ENCODE results near the gene THRB.

Gene THRB

GRCh38 chr3:24184528-24185176, 310.0 kb downstream of the THRB start:
- no peak for DNase-seq (ENCODE audit: extremely low read depth, insufficient read length)
- no peak for TF ChIP-seq CTCF (IDR thresholded peaks at IDR 0.05; ENCODE audit: insufficient read depth, low read length, poor library complexity, severe bottlenecking)
- Histone ChIP-seq H3K36me3 (ENCODE audit: control insufficient read depth, insufficient read depth, low read length) (no peaks in the 10 kb centered on the region), H3K4me3 (replicated peaks; ENCODE audit: low read depth, low read length) (no peak overlapping the region), H3K27me3 (replicated peaks; ENCODE audit: control insufficient read depth, insufficient read depth, low read length) (no peaks in the 10 kb centered on the region)

- H3K4me3 ChIP-seq (replicated peaks; ENCODE audit: low read depth, low read length): no peak overlapping the region
- no peaks in the 10 kb centered on the region for H3K36me3 ChIP-seq (ENCODE audit: control insufficient read depth, insufficient read depth, low read length)
- H3K27me3 ChIP-seq (replicated peaks; ENCODE audit: control insufficient read depth, insufficient read depth, low read length): no peaks in the 10 kb centered on the region
- no peak for DNase-seq (ENCODE audit: extremely low read depth, insufficient read length)
- no peak for TF ChIP-seq CTCF (IDR thresholded peaks at IDR 0.05; ENCODE audit: insufficient read depth, low read length, poor library complexity, severe bottlenecking)
Observed at GRCh38 chr3:24182756-24183155, 311.9 kb downstream of the THRB start.

GRCh38 chr3:24181256-24181655, 313.4 kb downstream of the THRB start:
- TF ChIP-seq CTCF (IDR thresholded peaks at IDR 0.05; ENCODE audit: insufficient read depth, low read length, poor library complexity, severe bottlenecking): no peak
- no peaks in the 10 kb centered on the region for H3K27me3 ChIP-seq (replicated peaks; ENCODE audit: control insufficient read depth, insufficient read depth, low read length)
- no peaks in the 10 kb centered on the region for H3K36me3 ChIP-seq (ENCODE audit: control insufficient read depth, insufficient read depth, low read length)
- no peak for DNase-seq (ENCODE audit: extremely low read depth, insufficient read length)
- H3K4me3 ChIP-seq (replicated peaks; ENCODE audit: low read depth, low read length): no peak overlapping the region

GRCh38 chr3:24180616-24181015, 314.0 kb downstream of the THRB start:
- no peak overlapping the region for H3K4me3 ChIP-seq (replicated peaks; ENCODE audit: low read depth, low read length)
- H3K36me3 ChIP-seq (ENCODE audit: control insufficient read depth, insufficient read depth, low read length): no peaks in the 10 kb centered on the region
- no peak for DNase-seq (ENCODE audit: extremely low read depth, insufficient read length)
- no peak for TF ChIP-seq CTCF (IDR thresholded peaks at IDR 0.05; ENCODE audit: insufficient read depth, low read length, poor library complexity, severe bottlenecking)
- H3K27me3 ChIP-seq (replicated peaks; ENCODE audit: control insufficient read depth, insufficient read depth, low read length): no peaks in the 10 kb centered on the region

GRCh38 chr3:24177201-24177600, 317.4 kb downstream of the THRB start:
- no peak for TF ChIP-seq CTCF (IDR thresholded peaks at IDR 0.05; ENCODE audit: insufficient read depth, low read length, poor library complexity, severe bottlenecking)
- H3K27me3 ChIP-seq (replicated peaks; ENCODE audit: control insufficient read depth, insufficient read depth, low read length): no peaks in the 10 kb centered on the region
- H3K4me3 ChIP-seq (replicated peaks; ENCODE audit: low read depth, low read length): no peak overlapping the region
- H3K36me3 ChIP-seq (ENCODE audit: control insufficient read depth, insufficient read depth, low read length): no peaks in the 10 kb centered on the region
- no peak for DNase-seq (ENCODE audit: extremely low read depth, insufficient read length)

- H3K4me3 ChIP-seq (replicated peaks; ENCODE audit: low read depth, low read length): no peak overlapping the region
- no peaks in the 10 kb centered on the region for H3K27me3 ChIP-seq (replicated peaks; ENCODE audit: control insufficient read depth, insufficient read depth, low read length)
- no peak for DNase-seq (ENCODE audit: extremely low read depth, insufficient read length)
- no peaks in the 10 kb centered on the region for H3K36me3 ChIP-seq (ENCODE audit: control insufficient read depth, insufficient read depth, low read length)
- TF ChIP-seq CTCF (IDR thresholded peaks at IDR 0.05; ENCODE audit: insufficient read depth, low read length, poor library complexity, severe bottlenecking): no peak
Observed at GRCh38 chr3:24174614-24175013, 320.0 kb downstream of the THRB start.

Data from GM06990 (cell line).